ENCODE data around the gene ZSWIM5.

The ZSWIM5 gene

GRCh38 chr1:45016090-45016697 lies 190.2 kb downstream of the ZSWIM5 start:
- DNase-seq (ENCODE audit: low read depth in 1 of 2, low spot score in 1 of 2), result no peak
- H3K27ac ChIP-seq (replicated peaks), result no peak overlapping the region
- no peak overlapping the region for H3K4me3 ChIP-seq (replicated peaks; ENCODE audit: insufficient read depth, low read length)
- no peaks in the 10 kb centered on the region for H3K27me3 ChIP-seq (ENCODE audit: insufficient read depth, poor library complexity, severe bottlenecking)
- TF ChIP-seq GABPA (IDR thresholded peaks at IDR 0.05; ENCODE audit: low read depth), result no peak
- TF ChIP-seq CTCF (IDR thresholded peaks at IDR 0.05; ENCODE audit: insufficient read depth, low read length), result no peak
- TF ChIP-seq REST (IDR thresholded peaks at IDR 0.05; ENCODE audit: insufficient replicate concordance, low read depth), result no peak
- TF ChIP-seq SPI1 (IDR thresholded peaks at IDR 0.05; ENCODE audit: borderline replicate concordance, low read depth), result no peak
- no peak for TF ChIP-seq POLR2AphosphoS5 (IDR thresholded peaks at IDR 0.05; ENCODE audit: low read depth)

GRCh38 chr1:45015683-45016082 lies 190.7 kb downstream of the ZSWIM5 start:
- Histone ChIP-seq H3K4me3 (replicated peaks; ENCODE audit: insufficient read depth, low read length) (no peak overlapping the region), H3K27ac (replicated peaks) (no peak overlapping the region), H3K27me3 (ENCODE audit: insufficient read depth, poor library complexity, severe bottlenecking) (no peaks in the 10 kb centered on the region)
- no peak for DNase-seq (ENCODE audit: low read depth in 1 of 2, low spot score in 1 of 2)
- no peak for TF ChIP-seq SPI1 (IDR thresholded peaks at IDR 0.05; ENCODE audit: borderline replicate concordance, low read depth)
- no peak for TF ChIP-seq CTCF (IDR thresholded peaks at IDR 0.05; ENCODE audit: insufficient read depth, low read length)
- no peak for TF ChIP-seq REST (IDR thresholded peaks at IDR 0.05; ENCODE audit: insufficient replicate concordance, low read depth)
- no peak for TF ChIP-seq GABPA (IDR thresholded peaks at IDR 0.05; ENCODE audit: low read depth)
- TF ChIP-seq POLR2AphosphoS5 (IDR thresholded peaks at IDR 0.05; ENCODE audit: low read depth), result no peak

- TF ChIP-seq POLR2AphosphoS5 (IDR thresholded peaks at IDR 0.05; ENCODE audit: low read depth) (no peak), REST (IDR thresholded peaks at IDR 0.05; ENCODE audit: insufficient replicate concordance, low read depth) (no peak), CTCF (IDR thresholded peaks at IDR 0.05; ENCODE audit: insufficient read depth, low read length) (peak; percentile 89), SPI1 (IDR thresholded peaks at IDR 0.05; ENCODE audit: borderline replicate concordance, low read depth) (no peak), GABPA (IDR thresholded peaks at IDR 0.05; ENCODE audit: low read depth) (no peak)
- no peaks in the 10 kb centered on the region for H3K27me3 ChIP-seq (ENCODE audit: insufficient read depth, poor library complexity, severe bottlenecking)
- no peak overlapping the region for H3K27ac ChIP-seq (replicated peaks)
- DNase-seq (ENCODE audit: low read depth in 1 of 2, low spot score in 1 of 2), result peak; percentile 57 to 83
- no peak overlapping the region for H3K4me3 ChIP-seq (replicated peaks; ENCODE audit: insufficient read depth, low read length)
Observed at GRCh38 chr1:45014321-45015028, 191.9 kb downstream of the ZSWIM5 start.
